Activated T-cell treated with anti-CD3 and anti-CD28 coated beads, Interleukin-2, amount 50 U/mL, for 4 hours (primary cell): ENCODE results near the gene ATF7IP2. TPM values are rescaled to one million over a fixed set of nuclear protein-coding genes. Genes with fewer than 3 reads are reported as not detected.
"Not testable (repeated sequence)": the region's sequence is repeated elsewhere in the genome, so short reads cannot be mapped to it uniquely, and the experiment has no call there.

ENCODE experiments used
- ATAC-seq, 2 donors: fragments of 200-7000 bp; cut with Tn5 transposase; one replicate each; pipeline ENCODE4 v1.10.0; 2021
- DNase-seq: peaks from one replicate; pipeline ENCODE4 v3.0.0-alpha.2; 2020
- H3K27me3 Mint-ChIP-seq: one replicate; pipeline ENCODE4 v1.8.0; 2021; ENCODE audit warnings: low read depth, mixed read lengths
- H3K36me3 Mint-ChIP-seq: one replicate; pipeline ENCODE4 v1.8.0; 2022; ENCODE audit warnings: mixed read lengths; ENCODE audit not compliant: insufficient read depth
- H3K4me1 Mint-ChIP-seq: one replicate; pipeline ENCODE4 v1.8.0; 2021; ENCODE audit warnings: low read depth, mixed read lengths
- H3K4me3 Mint-ChIP-seq: one replicate; pipeline ENCODE4 v1.8.0; 2021; ENCODE audit warnings: mild to moderate bottlenecking, moderate library complexity, mixed read lengths
- H3K9me3 Mint-ChIP-seq: one replicate; pipeline ENCODE4 v1.8.0; 2021; ENCODE audit warnings: mixed read lengths
- total RNA-seq, 3 donors: library from RNA; stranded (reverse); gene quantifications; one replicate each; pipeline ENCODE4 v1.2.1, GENCODE V29; 2021

ATF7IP2 gene, protein sequence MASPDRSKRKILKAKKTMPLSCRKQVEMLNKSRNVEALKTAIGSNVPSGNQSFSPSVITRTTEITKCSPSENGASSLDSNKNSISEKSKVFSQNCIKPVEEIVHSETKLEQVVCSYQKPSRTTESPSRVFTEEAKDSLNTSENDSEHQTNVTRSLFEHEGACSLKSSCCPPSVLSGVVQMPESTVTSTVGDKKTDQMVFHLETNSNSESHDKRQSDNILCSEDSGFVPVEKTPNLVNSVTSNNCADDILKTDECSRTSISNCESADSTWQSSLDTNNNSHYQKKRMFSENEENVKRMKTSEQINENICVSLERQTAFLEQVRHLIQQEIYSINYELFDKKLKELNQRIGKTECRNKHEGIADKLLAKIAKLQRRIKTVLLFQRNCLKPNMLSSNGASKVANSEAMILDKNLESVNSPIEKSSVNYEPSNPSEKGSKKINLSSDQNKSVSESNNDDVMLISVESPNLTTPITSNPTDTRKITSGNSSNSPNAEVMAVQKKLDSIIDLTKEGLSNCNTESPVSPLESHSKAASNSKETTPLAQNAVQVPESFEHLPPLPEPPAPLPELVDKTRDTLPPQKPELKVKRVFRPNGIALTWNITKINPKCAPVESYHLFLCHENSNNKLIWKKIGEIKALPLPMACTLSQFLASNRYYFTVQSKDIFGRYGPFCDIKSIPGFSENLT
- total RNA-seq: 10 to 100 TPM; 11.3 to 16.2 (median 11.7) TPM

DNA sequence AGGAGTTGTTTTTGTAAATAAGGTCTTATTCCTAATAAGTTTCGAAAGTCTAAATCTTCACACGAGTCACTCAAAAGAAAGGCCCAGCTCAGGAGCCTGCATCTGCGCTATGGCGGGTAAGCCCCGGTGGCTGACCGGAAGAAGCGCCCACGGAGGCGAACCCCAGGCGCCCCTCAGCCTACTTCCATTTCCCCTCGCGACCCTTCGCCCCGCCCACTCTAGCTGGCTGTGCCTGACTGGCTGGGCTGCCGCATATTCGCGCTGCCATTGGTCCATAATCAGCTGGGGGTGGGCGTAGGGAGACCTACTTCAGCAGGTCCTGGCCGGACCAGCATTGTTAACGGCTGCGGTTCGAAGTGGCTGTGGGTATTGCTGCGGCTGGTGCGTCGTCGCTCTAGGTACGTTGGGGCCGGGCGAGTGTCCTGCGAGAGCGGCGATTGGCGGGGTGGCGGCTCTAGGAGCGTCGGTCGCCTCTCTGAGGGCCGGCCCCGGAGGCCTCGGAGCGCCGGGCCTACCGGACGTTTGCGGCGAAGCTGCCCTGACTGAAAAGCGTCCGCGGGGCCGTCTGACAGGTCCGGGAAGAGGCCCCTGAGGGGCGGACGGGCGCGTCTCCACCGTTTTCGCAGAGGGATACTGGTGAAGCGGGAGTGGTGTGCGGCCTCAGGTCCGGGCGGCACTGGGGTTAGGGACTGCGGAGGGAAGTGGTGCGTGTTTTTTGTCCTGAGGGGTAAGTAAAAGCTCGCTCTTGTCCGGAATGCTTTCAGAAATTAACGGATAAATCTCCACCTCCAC, at the start of gene ATF7IP2:
ATF7IP2 (plus strand) TSS at position 337 of the 792 bp plus-strand sequence. CDS start 44,560 bp downstream, outside the sequence.
- Mint-ChIP-seq H3K9me3 (no peaks in the 10 kb centered on the region), H3K36me3 (peaks cover 14% of the 10 kb centered on the region), H3K27me3 (no peaks in the 10 kb centered on the region), H3K4me1 (peaks cover 43% of the 10 kb centered on the region), H3K4me3 (peak within 1 kb of the TSS; percentile 95)
- ATAC-seq (peak; percentile 98 to 99), DNase-seq (peak; percentile 82)

DNA sequence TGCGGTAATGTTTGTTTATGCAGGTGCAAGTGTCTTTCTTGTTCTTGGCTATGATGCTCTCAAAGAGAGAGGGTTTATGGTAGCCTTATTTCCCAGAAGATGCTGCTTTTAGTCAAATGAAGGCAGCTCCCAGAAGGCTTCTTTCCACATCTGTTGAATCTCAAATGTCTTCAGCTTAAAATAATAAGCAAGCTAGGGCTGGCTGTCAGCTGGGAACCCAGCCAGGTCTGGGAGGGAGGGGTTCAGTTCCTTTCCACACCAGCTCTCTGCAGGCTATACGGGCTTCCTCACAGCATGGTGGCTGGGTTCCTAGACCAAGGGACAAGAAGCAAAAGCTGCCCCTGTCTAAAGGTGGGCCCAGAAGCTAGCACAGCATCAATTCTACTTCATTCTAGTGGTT, 47.4 kb upstream of the ATF7IP2 start:
- Mint-ChIP-seq H3K4me3 (no peak overlapping the region), H3K36me3 (peaks cover 2% of the 10 kb centered on the region), H3K4me1 (peaks cover 11% of the 10 kb centered on the region), H3K27me3 (no peaks in the 10 kb centered on the region), H3K9me3 (peaks cover 25% of the 10 kb centered on the region)
- DNase-seq (no peak), ATAC-seq (no peak)

DNA sequence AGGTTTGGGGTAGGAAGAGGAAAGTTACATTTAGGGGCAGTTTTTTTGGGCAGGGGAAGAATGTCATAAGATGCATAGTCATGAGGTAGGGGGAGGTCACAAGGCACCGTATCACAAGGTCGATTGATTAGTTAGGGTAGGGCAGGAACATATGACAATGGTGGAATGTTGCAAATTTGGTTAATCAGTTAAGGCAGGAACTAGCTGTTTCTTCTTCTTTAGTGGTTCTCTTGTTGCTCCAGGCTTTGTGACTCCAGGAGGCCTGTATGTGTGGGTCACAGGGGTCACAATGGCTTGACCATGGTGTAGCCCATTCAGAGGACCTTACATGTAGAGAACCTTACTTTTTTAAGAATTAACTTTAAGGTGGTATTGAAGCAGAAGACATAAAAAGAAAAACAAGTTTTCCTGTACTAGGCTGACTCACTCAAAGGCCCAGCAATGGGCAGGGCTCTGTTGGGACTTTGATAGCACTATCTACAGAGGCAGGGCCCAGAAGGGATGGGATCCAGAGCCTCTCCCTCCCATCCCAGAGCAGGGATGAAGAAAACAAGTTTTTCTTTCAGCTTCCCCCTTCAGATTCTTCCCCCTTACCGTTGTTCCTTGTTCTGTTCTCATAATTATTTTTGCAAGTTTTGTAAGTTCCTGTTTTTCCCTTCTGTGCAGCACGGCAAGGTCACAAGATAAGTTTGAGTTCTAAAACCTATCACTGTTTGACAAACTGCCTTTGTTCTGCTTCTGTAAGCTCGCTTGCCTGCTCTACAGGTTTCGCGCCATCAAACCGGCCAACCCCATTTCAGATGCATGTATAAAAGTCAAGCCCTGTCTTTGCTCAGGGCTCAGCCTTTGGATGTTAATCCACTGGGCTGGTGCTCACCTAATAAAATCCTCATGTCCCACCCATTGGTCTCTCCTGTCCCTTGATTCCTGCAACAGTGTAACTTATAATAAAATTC, 45.8 kb upstream of the ATF7IP2 start:
- Mint-ChIP-seq H3K9me3 (peaks cover 32% of the 10 kb centered on the region), H3K4me3 (no peak overlapping the region), H3K4me1 (no peaks in the 10 kb centered on the region), H3K27me3 (no peaks in the 10 kb centered on the region), H3K36me3 (peaks cover 2% of the 10 kb centered on the region)
- ATAC-seq (no peak), DNase-seq (no peak)

- DNase-seq: no peak
- H3K4me3 Mint-ChIP-seq: no peak overlapping the region
- no peak for ATAC-seq
- peaks cover 40% of the 10 kb centered on the region for H3K9me3 Mint-ChIP-seq
- H3K4me1 Mint-ChIP-seq: no peaks in the 10 kb centered on the region
- H3K36me3 Mint-ChIP-seq: peaks cover 2% of the 10 kb centered on the region
- H3K27me3 Mint-ChIP-seq: no peaks in the 10 kb centered on the region
Observed at GRCh38 chr16:10343124-10343760, 42.6 kb upstream of the ATF7IP2 start.

- not testable (repeated sequence) for DNase-seq, H3K4me3 Mint-ChIP-seq
Observed at GRCh38 chr16:10344699-10345098, 41.2 kb upstream of the ATF7IP2 start.

GRCh38 chr16:10345629-10346028, 40.2 kb upstream of the ATF7IP2 start:
- no peaks in the 10 kb centered on the region for H3K4me1 Mint-ChIP-seq
- ATAC-seq: no peak

More at GRCh38 chr16:10344699-10345098, 41.2 kb upstream of the ATF7IP2 start:
- ATAC-seq, H3K36me3 Mint-ChIP-seq, H3K27me3 Mint-ChIP-seq, H3K4me1 Mint-ChIP-seq: not testable (repeated sequence)
- H3K9me3 Mint-ChIP-seq: peaks cover 35% of the 10 kb centered on the region

GRCh38 chr16:10349851-10350250, 36.0 kb upstream of the ATF7IP2 start:
- Mint-ChIP-seq H3K9me3 (peaks cover 8% of the 10 kb centered on the region), H3K36me3 (no peaks in the 10 kb centered on the region), H3K4me1 (no peaks in the 10 kb centered on the region), H3K27me3 (no peaks in the 10 kb centered on the region), H3K4me3 (no peak overlapping the region)
- DNase-seq (no peak), ATAC-seq (no peak)

More at GRCh38 chr16:10345629-10346028, 40.2 kb upstream of the ATF7IP2 start:
- no peaks in the 10 kb centered on the region for H3K27me3 Mint-ChIP-seq
- peaks cover 27% of the 10 kb centered on the region for H3K9me3 Mint-ChIP-seq
- peaks cover 2% of the 10 kb centered on the region for H3K36me3 Mint-ChIP-seq
- no peak overlapping the region for H3K4me3 Mint-ChIP-seq
- DNase-seq: no peak

DNA sequence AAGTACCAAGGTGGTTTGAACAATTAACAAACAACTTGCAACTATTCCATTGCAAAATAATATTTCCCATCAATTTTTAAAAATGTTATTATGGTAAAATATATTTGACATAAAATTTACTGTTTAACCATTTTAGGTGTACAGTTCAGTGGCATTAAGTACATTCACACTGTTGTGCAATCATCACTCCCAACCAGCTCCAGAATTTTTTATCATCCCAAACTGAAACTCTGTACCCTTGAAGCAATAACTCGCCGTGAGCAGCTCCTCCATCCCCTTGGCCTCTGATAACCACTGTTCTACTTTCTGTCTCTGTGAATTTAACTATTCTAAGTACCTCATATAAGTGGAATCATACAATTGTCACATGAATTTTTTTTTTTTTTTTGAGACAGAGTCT, 33.6 kb upstream of the ATF7IP2 start:
- Mint-ChIP-seq H3K36me3 (no peaks in the 10 kb centered on the region), H3K9me3 (no peaks in the 10 kb centered on the region), H3K27me3 (no peaks in the 10 kb centered on the region), H3K4me1 (no peaks in the 10 kb centered on the region), H3K4me3 (no peak overlapping the region)
- ATAC-seq (no peak), DNase-seq (no peak)

- DNase-seq (no peak), ATAC-seq (no peak)
- Mint-ChIP-seq H3K36me3 (no peaks in the 10 kb centered on the region), H3K4me3 (no peak overlapping the region), H3K9me3 (no peaks in the 10 kb centered on the region), H3K27me3 (no peaks in the 10 kb centered on the region), H3K4me1 (no peaks in the 10 kb centered on the region)
Observed at GRCh38 chr16:10355589-10355988, 30.3 kb upstream of the ATF7IP2 start.

DNA sequence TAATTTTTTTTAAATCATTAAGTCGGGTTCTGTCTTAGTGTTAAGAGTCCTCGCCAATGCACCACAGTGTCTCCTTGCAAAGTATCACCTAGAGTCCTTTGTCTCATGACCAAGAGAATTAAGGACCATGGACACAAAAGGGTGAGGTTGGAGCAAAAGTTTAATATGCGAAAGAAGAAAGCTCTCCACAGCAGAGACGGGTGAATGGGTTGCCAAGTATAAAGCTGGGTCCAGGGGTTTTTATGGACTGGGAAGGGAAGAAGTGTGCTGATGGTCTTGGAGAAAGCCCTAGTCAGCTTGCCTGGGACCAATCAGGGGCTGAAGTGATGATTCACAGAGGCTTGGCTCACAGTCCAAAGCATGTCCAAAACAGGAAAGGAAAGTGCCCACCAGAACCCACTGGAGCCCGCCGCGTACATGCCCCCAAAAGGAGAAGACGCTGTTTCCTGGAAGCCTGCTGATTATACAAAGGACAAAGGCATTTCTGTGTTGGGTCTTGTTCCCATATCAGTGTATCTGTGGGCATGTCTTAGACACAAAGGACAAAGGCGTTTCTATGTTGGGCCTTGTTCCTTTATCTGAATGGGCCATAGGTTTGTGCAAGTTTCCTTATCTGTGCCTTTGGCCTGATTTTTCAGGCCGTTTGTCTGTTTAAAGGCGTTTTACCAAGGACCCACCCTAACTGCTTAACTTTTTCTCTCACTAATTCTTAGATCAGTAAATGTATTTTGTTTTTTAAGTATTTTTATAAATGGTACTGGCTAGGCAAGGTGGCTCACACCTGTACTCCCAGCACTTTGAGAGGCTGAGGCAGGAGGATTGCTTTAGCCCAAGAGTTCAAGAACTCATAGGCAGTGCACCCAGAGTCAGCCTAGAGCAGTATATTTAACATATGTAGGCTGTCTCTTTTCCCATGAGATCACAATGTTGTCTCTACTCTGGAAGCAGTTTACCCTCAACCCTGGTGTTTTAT, 28.7 kb upstream of the ATF7IP2 start:
- ATAC-seq (no peak), DNase-seq (no peak)
- H3K4me3 Mint-ChIP-seq: no peak overlapping the region
- no peaks in the 10 kb centered on the region for H3K9me3 Mint-ChIP-seq
- H3K36me3 Mint-ChIP-seq: peaks cover 2% of the 10 kb centered on the region
- peaks cover 4% of the 10 kb centered on the region for H3K4me1 Mint-ChIP-seq
- H3K27me3 Mint-ChIP-seq: no peaks in the 10 kb centered on the region

DNA sequence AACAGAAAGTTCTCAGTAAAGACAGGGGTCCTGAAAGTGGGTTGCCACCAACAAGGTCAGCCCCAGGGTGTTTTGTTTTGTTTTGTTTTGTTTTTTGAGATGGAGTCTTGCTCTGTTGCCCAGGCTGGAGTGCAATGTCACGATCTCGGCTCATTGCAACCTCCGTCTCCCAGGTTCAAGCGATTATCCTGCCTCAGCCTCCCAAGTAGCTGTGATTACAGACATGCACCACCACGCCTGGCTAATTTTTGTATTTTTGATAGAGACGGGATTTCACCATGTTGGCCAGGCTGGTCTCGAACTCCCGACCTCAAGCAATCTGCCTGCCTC, 24.1 kb upstream of the ATF7IP2 start:
- not testable (repeated sequence) for H3K9me3 Mint-ChIP-seq, H3K27me3 Mint-ChIP-seq, H3K36me3 Mint-ChIP-seq, DNase-seq, H3K4me3 Mint-ChIP-seq, ATAC-seq
- H3K4me1 Mint-ChIP-seq: peaks cover 13% of the 10 kb centered on the region

GRCh38 chr16:10362077-10362863, 23.6 kb upstream of the ATF7IP2 start:
- H3K27me3 Mint-ChIP-seq: no peaks in the 10 kb centered on the region
- H3K4me3 Mint-ChIP-seq: peak overlapping the region; percentile 19
- DNase-seq: no peak
- peaks cover 13% of the 10 kb centered on the region for H3K4me1 Mint-ChIP-seq
- peaks cover 2% of the 10 kb centered on the region for H3K36me3 Mint-ChIP-seq
- no peak for ATAC-seq
- H3K9me3 Mint-ChIP-seq: no peaks in the 10 kb centered on the region
